GM18517 (cell line): ENCODE results near the gene SERPINC1.
"Not testable (repeated sequence)": the region's sequence is repeated elsewhere in the genome, so short reads cannot be mapped to it uniquely, and the experiment has no call there.

Experiments
- ATAC-seq: cut with Tn5 transposase; IDR thresholded peaks from one replicate; pipeline ENCODE4 v1.9.1; 2021; ENCODE audit warnings: mild to moderate bottlenecking, moderate library complexity; ENCODE audit not compliant: unreplicated experiment

SERPINC1 gene

DNA sequence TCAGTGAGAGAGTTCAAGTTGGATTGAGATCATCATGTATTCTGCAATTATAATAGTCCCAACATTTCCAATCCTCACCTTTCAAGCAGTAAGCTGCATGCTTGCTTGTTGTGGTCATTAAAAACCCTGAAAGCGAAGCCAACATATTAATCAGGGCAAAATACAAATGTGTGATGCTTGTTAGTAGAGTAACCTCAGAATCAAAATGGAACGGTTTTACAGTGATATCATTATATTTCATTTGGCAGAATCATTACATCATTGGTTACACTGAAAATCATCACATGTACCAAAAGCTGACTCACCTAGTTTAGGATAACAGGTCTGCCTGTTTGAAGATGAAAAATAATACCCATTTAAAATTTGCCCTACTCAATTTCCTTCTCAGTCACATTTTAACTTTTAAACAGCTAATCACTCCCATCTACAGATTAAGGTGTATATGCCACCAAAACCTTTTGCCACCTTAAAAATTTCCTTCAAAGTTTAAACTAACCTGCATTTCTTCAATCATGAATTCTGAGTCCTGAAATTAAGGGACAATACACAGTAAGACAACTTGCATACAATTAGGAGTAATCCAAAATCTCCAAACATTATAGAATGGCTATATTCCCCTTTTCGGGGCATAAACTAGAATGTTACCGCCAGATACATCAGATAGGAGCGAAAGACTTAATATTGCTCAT is 52.8 kb downstream of the SERPINC1 start:
- ATAC-seq: no peak

DNA sequence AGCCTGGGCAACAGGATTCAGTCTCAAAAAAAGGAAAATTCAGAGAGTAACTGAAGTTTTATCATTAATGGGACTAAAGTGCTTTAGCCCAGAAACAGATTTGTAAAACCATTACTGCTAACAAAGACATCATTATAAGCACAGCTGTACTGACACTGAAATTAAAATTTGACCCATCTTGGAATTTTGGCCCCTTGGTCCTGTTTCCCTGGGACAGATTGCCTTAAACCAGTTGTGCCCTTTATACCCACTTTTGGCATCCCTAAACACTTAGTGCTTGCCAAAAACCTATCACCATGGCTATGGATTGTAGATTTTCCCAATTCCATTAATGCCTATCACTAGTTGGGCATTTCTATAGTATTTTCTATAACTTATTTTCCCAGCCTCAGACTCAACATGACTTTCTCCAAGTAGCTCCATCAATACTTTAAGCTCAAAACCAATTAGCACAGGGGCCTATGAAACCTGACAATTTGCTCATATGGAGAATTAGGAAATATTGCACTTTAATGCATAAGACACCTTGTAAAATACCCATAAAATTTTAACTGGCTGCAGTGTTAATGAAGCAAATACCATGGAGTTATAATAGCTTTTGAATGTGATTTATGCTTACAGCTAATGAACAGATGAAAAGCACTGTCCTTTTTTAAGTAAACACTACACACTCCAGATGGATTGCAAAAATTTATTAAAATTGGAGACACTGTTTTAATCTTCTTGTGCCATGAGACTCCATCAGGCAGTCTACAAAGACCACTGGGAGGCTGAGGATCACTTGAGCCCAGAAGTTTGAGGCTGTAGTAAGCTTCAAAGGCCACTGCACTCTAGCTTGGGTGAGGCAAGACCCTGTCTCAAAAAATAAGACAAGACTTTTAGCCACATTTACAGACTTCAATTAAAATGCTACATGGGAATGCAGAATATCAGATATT is 53.6 kb downstream of the SERPINC1 start:
- no peak for ATAC-seq

DNA sequence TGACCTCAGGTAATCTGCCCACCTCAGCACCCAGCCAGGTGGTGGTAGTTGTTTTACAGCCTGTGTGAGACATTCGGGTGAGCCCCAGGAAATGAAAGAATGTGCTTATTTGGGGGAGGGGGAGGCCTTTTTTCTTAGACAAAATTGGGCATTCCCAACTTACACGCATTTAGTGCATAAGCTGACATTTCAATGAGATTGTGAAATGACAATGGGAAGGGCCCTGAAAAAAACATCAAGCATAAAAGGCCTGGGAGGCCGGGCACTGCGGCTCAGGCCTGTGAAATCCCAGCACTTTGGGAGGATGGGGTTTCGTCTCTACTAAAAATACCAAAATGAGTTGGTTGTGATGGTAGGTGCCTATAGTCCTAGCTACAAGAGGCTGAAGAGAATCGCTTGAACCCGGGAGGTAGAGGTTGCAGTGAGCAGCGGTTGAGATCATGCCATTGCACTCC is 54.3 kb downstream of the SERPINC1 start:
- no peak for ATAC-seq

DNA sequence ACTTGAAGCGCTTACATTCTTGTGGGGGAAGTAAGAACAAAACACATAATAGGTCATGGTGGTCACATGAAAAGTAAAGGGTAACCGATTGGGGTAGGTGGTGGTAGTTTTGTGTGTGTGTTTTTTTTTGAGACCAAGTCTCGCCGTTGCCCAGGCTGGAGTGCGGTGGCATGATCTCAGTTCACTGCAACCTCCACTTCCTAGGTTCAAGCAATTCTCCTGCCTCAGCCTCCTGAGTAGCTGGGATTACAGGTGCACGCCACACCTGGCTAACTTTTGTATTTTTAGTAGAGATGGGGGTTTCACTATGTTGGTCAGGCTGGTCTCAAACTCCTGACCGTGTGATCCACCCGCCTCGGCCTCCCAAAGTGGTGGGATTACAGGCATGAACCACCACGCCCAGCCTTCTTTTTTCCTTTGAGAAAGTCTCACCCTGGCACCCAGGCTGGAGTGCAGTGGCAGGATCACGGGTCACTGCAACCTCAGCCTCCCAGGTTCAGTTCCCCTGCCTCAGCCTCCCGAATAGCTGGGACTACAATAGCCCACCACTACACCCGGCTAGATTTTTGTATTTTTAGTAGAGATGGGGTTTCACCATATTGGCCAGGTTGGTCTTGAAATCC is 54.9 kb downstream of the SERPINC1 start:
- not testable (repeated sequence) for ATAC-seq

DNA sequence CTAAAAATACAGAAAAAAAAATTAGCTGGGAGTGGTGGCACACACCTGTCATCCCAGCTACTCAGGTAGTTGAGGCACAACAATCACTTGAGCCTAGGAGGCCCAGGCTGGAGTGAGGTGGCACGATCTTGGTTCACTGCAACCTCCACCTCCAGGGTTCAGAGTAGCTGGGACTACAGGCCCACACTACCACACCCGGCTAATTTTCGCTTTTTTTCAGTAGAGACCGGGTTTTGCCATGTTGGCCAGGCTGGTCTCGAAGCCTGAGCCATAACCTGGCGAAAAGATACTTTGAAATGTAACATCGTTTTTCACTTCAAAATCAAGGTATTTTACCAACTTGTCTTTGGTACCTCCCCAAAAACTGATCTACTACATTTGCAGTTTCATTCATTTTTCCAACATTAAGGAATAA is 55.4 kb downstream of the SERPINC1 start:
- ATAC-seq: no peak

DNA sequence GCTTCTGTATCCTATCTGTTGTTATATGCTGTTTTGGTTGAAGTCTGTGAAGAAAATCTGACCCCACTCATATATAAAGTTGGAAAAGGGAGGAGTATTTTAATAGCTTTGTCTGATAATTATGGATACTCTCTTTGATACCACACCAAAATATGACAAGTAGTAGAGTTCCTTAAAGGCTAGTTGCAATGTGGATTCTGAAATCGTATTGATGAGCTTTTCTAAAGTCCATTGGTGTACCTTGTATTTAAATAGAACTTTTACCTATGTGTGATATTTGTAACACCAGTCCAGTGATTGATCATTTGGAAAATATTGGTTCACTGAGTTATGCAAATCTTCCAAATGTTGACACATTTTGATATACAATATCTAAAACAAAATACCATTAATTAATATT is 57.1 kb downstream of the SERPINC1 start:
- no peak for ATAC-seq

DNA sequence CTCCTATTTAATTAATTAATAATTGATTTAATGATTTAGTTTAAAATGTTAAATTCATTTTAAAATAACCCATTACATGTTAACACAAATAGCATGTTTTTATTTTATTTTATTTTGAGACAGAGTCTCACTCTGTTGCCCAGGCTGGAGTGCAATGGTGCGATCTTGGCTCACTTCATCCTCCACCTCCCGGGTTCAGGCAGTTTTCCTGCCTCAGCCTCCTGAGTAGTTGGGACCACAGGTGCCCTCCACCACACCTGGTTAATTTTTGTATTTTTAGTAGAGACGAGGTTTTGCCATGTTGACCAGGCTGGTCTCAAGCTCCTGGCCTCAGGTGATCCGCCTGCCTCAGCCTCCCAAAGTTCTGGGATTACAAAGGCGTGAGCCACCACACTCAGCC is 57.6 kb downstream of the SERPINC1 start:
- ATAC-seq: not testable (repeated sequence)

DNA sequence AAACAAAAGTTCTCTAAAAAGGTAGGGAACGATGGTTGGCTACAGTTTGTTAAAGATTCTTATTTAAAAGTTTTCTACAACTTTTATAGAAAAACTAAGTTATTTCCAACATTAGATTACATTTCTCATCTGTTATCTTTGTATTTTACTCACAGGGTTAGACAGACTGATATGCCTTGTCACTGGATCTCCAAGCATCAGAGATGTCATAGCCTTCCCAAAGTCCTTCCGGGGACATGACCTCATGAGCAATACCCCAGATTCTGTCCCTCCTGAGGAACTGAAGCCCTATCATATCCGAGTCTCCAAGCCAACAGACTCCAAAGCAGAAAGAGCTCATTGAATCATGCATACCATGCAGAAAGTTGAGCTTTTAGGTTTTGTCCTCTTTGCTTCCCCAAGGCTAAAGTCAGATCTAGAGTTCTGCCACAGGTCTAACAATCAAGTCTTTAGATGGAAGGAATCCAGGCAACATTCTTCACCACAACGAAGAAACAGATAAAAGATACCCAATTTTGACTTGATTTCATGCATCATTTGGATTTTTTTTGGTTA is 59.7 kb downstream of the SERPINC1 start:
- no peak for ATAC-seq

DNA sequence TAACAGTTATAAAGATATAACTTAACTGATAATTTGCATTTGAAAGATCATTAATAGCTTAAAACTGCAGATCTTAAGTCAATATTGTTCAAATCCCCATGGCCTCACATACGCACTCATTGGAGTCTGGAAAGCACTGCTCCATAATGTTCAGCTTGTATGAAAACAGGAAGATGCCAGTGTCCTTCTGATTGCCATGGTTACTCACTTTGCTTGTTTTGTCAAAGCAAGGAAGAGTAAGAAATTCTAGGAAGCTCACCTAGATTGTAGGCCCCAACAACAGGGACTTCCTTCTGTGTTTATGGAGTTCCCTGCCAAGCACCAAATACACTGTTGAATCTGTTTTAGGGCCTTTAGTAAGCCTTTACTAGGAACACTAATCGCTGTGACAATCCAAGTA is 60.2 kb downstream of the SERPINC1 start:
- ATAC-seq: no peak

DNA sequence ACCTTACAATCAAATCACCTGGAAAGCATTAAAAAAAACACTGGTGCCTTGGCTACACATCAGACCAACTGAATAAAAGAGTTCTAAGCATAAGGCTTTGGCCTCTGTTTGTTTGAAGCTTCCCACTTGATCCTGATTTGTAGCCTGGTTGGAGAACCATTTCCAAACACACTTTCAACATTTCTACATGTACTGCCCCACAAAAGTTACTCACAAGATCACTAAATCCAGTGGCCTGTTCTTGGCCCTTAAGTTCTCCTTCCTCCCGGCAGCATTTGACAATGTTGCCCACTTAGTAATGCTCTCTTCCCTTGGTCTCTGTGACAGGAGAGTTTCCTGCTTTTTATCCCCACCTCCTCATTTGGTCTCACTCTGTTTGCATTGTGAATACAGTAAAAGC is 61.1 kb downstream of the SERPINC1 start:
- no peak for ATAC-seq
